ENCODE results near the gene FAM174C.

FAM174C gene

DNA sequence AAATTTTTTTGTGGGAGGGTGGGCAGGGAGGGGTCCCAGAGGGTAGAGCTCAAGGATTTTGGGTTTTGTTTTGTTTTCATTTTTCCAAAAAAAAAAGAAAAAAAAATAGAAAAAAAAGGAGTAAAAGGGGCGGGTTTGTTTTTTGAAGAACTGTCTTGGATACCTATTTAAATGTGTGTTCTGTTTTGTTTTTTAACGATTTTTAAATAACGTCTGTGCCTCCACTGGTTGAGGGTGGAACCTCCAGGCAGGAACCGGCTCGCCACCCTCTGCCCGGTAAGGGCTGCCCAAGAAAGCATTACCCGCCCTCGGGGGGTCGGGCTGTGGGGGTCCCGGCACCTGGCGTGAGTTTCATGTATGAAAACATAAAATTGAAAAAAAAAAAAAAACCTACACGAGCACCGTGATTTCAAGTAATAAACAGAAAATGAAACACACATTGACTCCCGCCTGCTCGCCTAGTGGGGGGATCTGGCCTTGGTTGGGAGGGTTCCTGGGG, 16.6 kb upstream of the FAM174C start:
- DNase-seq (ENCODE audit: low read depth): no peak
- no peak overlapping the region for H3K4me3 ChIP-seq (ENCODE audit: low read length)
- TF ChIP-seq, protein P1, sequence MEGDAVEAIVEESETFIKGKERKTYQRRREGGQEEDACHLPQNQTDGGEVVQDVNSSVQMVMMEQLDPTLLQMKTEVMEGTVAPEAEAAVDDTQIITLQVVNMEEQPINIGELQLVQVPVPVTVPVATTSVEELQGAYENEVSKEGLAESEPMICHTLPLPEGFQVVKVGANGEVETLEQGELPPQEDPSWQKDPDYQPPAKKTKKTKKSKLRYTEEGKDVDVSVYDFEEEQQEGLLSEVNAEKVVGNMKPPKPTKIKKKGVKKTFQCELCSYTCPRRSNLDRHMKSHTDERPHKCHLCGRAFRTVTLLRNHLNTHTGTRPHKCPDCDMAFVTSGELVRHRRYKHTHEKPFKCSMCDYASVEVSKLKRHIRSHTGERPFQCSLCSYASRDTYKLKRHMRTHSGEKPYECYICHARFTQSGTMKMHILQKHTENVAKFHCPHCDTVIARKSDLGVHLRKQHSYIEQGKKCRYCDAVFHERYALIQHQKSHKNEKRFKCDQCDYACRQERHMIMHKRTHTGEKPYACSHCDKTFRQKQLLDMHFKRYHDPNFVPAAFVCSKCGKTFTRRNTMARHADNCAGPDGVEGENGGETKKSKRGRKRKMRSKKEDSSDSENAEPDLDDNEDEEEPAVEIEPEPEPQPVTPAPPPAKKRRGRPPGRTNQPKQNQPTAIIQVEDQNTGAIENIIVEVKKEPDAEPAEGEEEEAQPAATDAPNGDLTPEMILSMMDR (conservative IDR thresholded peaks at IDR 0.05; ENCODE audit: low read length): no peak

DNA sequence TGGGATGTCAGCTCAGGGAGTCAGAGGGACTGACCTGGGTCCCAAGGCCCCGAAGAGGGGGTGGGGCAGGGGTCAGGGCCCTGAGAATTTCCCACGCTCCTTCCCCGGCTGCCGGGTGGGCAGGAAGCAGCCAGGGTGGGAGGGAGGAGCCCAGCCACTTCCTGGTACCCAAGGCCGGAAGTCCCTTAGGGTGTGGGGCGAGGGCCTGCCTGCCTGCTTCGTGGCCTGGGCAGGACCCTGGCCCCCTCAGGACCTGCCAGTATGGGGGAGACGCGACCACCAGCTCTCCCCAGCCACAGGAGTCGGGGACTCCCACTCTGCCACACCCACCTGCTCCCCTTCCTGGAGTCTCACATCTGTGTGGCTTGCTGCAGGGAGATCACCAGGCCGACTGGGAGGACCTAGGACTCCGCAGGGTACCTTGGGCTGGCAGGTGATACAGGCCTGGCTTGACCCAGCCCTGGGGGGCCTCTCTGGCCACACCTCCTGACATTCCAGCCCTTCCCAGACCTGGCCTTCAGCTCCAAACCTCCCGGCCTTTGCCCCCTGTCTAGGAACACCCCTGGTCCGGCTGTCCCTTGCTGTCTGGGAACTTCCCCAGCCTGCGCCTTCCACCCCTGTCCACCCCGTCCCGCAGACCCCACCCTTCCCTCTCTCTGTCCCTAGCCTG, 16.0 kb upstream of the FAM174C start:
- TF ChIP-seq, protein P1 (conservative IDR thresholded peaks at IDR 0.05; ENCODE audit: low read length): no peak
- peak; percentile 71 for DNase-seq (ENCODE audit: low read depth)

DNA sequence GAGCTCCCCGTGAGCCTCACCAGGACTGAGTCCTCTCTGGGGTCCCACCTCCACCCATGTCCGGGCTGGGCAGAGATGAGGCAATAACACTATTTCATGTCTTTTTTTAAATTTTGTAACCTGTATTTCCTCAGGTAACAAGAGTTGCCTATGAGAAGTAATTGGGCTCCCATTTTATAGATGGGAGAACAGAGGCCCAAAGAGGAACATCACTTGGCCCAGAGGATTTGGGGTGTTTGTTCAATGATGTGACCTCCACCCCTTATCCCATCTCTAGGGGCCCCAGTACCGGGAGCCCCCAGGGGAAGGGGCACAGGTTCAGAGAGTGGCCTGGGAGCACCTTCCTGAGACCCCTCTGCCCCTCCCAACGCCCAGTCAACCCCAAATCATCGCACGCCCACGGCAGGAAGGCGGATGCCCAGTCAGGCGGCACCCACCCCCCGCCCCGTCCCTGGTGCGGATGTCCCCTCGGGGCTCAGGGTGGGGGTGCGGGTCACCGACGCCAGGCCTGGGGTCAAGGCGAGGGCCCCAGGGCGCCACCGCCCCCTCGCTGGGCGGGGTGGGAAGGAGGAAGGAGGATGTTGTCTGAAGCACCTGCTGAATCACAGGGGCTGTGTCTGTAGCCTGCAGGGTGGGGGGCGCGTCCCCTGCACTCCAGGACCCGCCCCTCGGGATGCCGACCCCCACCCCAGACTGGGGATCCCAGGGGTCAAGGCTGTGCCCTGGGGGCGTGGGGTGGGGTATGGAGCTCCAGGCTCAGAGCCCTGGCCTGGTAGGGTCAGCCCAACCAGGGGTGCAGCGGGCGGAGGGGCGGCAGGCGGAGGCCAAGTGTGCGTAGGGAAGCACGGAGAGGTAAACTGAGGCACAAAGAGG, 15.2 kb upstream of the FAM174C start:
- peak overlapping the region; percentile 22; the same call in 1 of the 2 replicates for H3K4me3 ChIP-seq (ENCODE audit: low read length)
- DNase-seq (ENCODE audit: low read depth): no peak
- TF ChIP-seq, protein P1 (conservative IDR thresholded peaks at IDR 0.05; ENCODE audit: low read length): no peak

More for the DNA sequence above, 16.0 kb upstream of the FAM174C start:
- H3K4me3 ChIP-seq (ENCODE audit: low read length): no peak overlapping the region

DNA sequence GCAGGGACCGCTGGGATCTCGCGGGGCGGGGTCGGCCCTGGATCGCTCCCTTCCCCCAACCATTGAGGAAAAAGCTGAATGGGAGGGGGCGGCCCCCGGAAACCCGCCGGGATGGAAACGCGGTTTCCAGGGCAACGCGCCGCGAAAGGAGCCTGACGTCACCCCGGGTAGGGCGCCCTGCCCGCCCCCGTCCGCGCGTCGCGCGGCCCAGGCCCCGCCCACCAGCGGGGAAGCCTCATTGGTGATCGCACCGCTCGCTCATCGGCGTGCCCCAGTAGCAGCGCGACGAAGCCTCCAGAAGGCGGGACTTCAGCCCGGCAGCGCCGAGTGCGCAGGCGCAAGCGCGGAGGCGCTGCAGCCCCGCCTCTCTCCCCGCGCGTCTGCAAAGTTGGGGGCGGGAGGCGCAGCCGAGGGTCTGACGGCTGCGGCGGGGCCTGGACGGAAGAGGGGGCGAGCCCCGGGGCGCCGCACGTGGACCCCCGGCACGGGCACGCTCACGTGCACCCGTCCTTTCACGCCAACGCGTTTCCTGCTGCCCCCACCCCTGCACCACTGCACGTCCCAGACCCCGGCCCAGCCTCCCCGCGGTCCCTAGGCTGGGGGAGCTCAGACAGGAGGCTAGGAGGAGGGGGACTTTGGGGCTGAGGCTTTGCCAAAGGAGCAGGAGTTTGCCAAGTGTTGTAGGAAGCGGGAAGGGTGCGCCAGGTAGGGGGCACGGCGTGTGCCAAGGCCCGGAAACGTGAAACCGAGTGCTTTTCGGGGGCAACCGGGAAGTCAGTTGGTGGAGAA, 14.4 kb upstream of the FAM174C start:
- peak overlapping the region; percentile 74 for H3K4me3 ChIP-seq (ENCODE audit: low read length)
- DNase-seq (ENCODE audit: low read depth): peak; percentile 94
- TF ChIP-seq, protein P1 (conservative IDR thresholded peaks at IDR 0.05; ENCODE audit: low read length): no peak

DNA sequence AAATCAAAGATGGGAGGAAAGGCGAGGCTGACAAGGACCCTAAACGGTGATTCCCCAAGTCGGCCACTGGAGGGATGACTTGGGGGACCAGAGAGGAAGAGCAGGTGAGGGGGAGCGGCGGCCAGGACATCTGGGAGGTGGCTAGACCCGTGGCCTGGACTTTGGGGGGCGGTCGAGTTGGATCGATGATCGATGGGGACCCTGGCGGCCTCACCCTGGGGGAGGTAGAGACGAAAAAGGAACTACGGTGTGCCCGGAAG, 13.9 kb upstream of the FAM174C start:
- TF ChIP-seq, protein P1 (conservative IDR thresholded peaks at IDR 0.05; ENCODE audit: low read length): no peak; the same call in 1 of the 2 replicates
- no peak for DNase-seq (ENCODE audit: low read depth)

DNA sequence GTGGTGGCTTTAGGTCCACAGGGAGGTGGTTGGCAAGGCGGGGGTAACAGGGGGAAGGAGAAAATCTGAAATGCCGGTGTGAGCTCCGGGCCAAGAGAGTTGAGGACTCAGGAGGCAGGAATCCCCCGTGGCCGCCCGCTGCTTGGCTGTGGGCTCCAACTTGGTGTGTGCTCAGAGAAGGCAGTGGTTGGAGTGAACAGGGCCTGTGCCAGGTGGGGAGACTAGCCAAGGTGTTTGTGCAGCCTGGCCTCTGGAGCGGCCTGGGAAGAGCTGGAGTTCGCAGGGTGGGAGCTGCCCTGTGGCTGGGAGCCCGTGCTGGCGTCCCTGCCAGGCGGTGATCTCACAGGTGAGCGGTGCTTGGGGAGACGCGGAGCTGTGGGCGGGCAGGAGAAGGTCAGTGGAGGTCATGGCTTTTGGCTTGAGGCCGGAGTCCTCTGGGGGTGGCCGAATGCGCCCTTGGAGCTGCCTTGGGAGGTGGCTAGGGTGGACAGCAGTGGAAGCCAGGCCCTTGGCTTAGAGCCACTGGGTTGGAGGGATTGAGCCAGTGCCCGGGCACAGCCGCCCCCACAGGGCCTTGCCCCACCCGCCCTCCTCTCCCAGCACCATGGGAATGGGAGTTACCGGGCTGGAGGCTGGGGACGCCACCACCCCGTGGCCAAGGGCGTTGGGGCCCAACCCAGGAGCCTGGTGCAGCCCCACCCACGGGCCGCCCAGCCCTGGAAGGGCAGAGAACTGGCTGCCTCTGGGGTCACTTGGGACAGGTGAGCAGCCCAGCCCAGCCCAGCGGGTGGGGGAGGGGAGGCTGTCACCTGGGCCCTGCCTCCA, 13.3 kb upstream of the FAM174C start:
- peak; percentile 67 for DNase-seq (ENCODE audit: low read depth)

More for the DNA sequence above, 13.9 kb upstream of the FAM174C start:
- H3K4me3 ChIP-seq (ENCODE audit: low read length): peak overlapping the region; percentile 74

More for the DNA sequence above, 13.3 kb upstream of the FAM174C start:
- H3K4me3 ChIP-seq (ENCODE audit: low read length): peak overlapping the region; percentile 74
- TF ChIP-seq, protein P1 (conservative IDR thresholded peaks at IDR 0.05; ENCODE audit: low read length): no peak

Data from AG10803 (cell line).